Mammary epithelial cell (primary cell): ENCODE measurements around the gene SLC16A11.

ENCODE experiments used
- CTCF ChIP-seq, 2 donors: IDR thresholded peaks in 1 of 2; conservative IDR thresholded peaks in 1 of 2; 2 replicates each; pipeline ENCODE4 v1.5.1; 2011 to 2012; ENCODE audit warnings: inconsistent platforms in 2 of 2, low read length in 2 of 2, mild to moderate bottlenecking in 2 of 2, control low read depth in 1 of 2, low read depth in 1 of 2; ENCODE audit not compliant: insufficient read depth in 1 of 2; ENCODE audit errors: extremely low read depth in 1 of 2
- EZH2 ChIP-seq: IDR thresholded peaks from 2 replicates; pipeline ENCODE4 v1.6.1; 2012; ENCODE audit warnings: low read length, inconsistent platforms, borderline replicate concordance

GRCh38 chr17:6994118-6994598 is 49.7 kb downstream of the SLC16A11 start:
- TF ChIP-seq CTCF (conservative IDR thresholded peaks at IDR 0.05 in 1 of 2, IDR thresholded peaks at IDR 0.05 in 1 of 2; ENCODE audit: extremely low read depth in 1 of 2, insufficient read depth in 1 of 2, low read depth in 1 of 2, low read length in 2 of 2) (no peak), EZH2 (no peak)
